ENCODE measurements around the gene RASA3. TPM values are rescaled to one million over a fixed set of nuclear protein-coding genes. Genes with fewer than 3 reads are reported as not detected.

RASA3 gene
- total and polyA plus RNA-seq, 2 of the 4 experiments (the other 2 are of a cell fraction): 21.0 to 31.4 TPM

DNA sequence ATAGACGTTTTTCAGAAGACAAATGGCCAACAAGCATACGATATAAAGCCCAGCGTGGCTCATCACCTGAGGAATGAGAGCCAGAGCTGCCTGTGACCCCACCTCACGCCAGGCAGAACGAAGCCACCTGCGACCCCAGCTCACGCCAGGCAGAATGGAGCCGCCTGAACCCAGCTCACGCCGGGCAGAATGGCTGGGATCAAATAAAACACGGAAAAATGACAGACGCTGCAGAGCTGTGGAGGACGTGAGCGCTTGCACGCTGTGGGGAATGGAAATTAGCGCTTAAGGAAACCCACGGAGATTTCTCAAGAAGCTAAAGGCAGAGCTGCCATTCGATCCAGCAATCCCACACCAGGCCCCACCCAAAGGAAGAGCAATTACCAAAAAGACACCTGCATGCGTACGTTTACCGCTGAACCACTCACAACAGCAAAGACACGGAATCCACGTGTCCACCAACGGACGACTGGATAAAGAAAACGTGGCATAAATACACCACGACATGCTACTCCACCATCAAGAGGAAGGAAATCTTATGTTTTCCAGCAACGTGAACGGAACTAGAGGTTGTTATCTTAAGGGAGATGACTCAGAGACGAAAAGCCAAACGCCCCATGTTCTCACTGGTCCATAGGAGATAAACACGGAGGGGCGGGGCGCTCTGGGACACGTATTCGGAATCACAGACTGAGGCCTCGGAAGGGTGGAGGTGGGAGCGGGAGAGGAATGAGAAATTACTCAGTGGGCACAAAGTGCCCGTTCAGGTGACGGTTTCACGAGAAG lies 127.8 kb downstream of the RASA3 start:
- Histone ChIP-seq H2BK15ac (ENCODE audit: low read depth, low read length) (no peak overlapping the region), H3K27me3 (ENCODE audit: control insufficient read depth, insufficient read depth, low read length) (no peaks in the 10 kb centered on the region), H2AFZ (replicated peaks; ENCODE audit: low read length, poor library complexity) (no peak overlapping the region), H4K91ac (ENCODE audit: insufficient read depth, low read depth, low read length) (no peak overlapping the region), H3K9me3 (ENCODE audit: control insufficient read depth, insufficient read depth, low read length) (no peaks in the 10 kb centered on the region), H2AK9ac (replicated peaks; ENCODE audit: low read depth, low read length, poor library complexity) (no peak overlapping the region), H2BK20ac (ENCODE audit: low read depth, low read length) (no peak overlapping the region), H3K36me3 (ENCODE audit: control insufficient read depth, insufficient read depth, low read length) (peaks cover 56% of the 10 kb centered on the region), H2BK5ac (ENCODE audit: low read depth, low read length, poor library complexity, severe bottlenecking) (no peak overlapping the region), H3K56ac (ENCODE audit: extremely low read depth, insufficient read depth, low read length) (no peak overlapping the region), H3K9me1 (ENCODE audit: insufficient read depth, low read length) (no peaks in the 10 kb centered on the region; the same call in 1 of the 2 replicates), H4K5ac (ENCODE audit: low read depth, low read length) (no peak overlapping the region), H4K8ac (ENCODE audit: low read depth in 2 of 2, low read length in 2 of 2) (no peak overlapping the region), H3K23ac (ENCODE audit: low read depth, low read length) (no peak overlapping the region), H3K79me1 (ENCODE audit: low read depth in 1 of 2, low read length in 2 of 2) (peaks cover 7 to 54% of the 10 kb centered on the region in 2 experiments; a peak in 3 of 4 replicates), H3K18ac (ENCODE audit: low read depth, low read length) (no peak overlapping the region), H3K4me1 (ENCODE audit: control insufficient read depth, insufficient read depth, low read length) (no peaks in the 10 kb centered on the region), H2BK120ac (ENCODE audit: low read depth, low read length) (no peak overlapping the region), H3K4ac (ENCODE audit: low read depth, low read length) (no peak overlapping the region), H3K14ac (replicated peaks; ENCODE audit: low read depth, low read length) (no peak overlapping the region), H4K20me1 (ENCODE audit: insufficient read depth, low read length) (no peaks in the 10 kb centered on the region; the same call in 1 of the 2 replicates), H3K4me2 (ENCODE audit: low read depth, low read length) (no peak overlapping the region), H3K27ac (ENCODE audit: insufficient read depth, low read length) (no peak overlapping the region), H3K9ac (ENCODE audit: low read depth, low read length) (no peak overlapping the region), H3K4me3 (ENCODE audit: insufficient read depth, low read depth, low read length) (no peak overlapping the region), H2AK5ac (ENCODE audit: low read depth, low read length) (no peak overlapping the region)
- POLR2A ChIA-PET (ENCODE audit: unreplicated experiment): no interaction called here
- no TSS peak for BruUV-seq (replicated peaks)
- ATAC-seq (ENCODE audit: low read depth) (peak; percentile 61), DNase-seq (peak; percentile 50)
- intact Hi-C loops (cut with micrococcal nuclease) (no loop called here), in situ Hi-C loops (cut with MboI; ENCODE audit: low sequenced_read_pairs) (no loop called here), dilution Hi-C loops (cut with HindIII; ENCODE audit: low sequenced_read_pairs, unreplicated experiment) (no loop called here)
- 93% methylated on average over 12 of the region's 41 CpGs; no CpG with 5 or more reads in 1 of the 2 experiments for WGBS, 2 experiments (ENCODE audit: extremely low coverage in 2 of 2, insufficient read length in 1 of 2)
- TF ChIP-seq RFX5 (IDR thresholded peaks at IDR 0.05; ENCODE audit: low read depth, low read length) (no peak), MAFK (IDR thresholded peaks at IDR 0.05; ENCODE audit: low read depth, low read length) (no peak), BHLHE40 (IDR thresholded peaks at IDR 0.05; ENCODE audit: low read depth, low read length) (no peak), CHD1 (IDR thresholded peaks at IDR 0.05; ENCODE audit: low read depth, low read length) (no peak)
- TF ChIP-seq, protein P1, sequence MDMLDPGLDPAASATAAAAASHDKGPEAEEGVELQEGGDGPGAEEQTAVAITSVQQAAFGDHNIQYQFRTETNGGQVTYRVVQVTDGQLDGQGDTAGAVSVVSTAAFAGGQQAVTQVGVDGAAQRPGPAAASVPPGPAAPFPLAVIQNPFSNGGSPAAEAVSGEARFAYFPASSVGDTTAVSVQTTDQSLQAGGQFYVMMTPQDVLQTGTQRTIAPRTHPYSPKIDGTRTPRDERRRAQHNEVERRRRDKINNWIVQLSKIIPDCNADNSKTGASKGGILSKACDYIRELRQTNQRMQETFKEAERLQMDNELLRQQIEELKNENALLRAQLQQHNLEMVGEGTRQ (IDR thresholded peaks at IDR 0.05; ENCODE audit: low read depth, low read length): no peak
- CTCF ChIA-PET: no interaction called here

Measured in IMR-90 (cell line).